HL-60 (cell line): ENCODE data around the gene TRIM62.

ENCODE experiments used
- DNase-seq, 2 experiments: peaks; one replicate each; pipeline ENCODE4 v3.0.0-alpha.2; 2010 to 2020; ENCODE audit warnings: low read depth in 1 of 2, low spot score in 1 of 2
- H3K27ac ChIP-seq: fragments of 250-450 bp; sonication (Bioruptor Pico); replicated peaks from 2 replicates; pipeline ENCODE4 v1.5.1; 2020; ENCODE audit warnings: mild to moderate bottlenecking, moderate library complexity
- H3K27me3 ChIP-seq: fragments of 250-450 bp; sonication (Bioruptor Pico); 2 replicates; pipeline ENCODE4 v1.5.1; 2021; ENCODE audit warnings: mild to moderate bottlenecking, moderate library complexity; ENCODE audit not compliant: insufficient read depth, poor library complexity, severe bottlenecking
- H3K4me3 ChIP-seq: replicated peaks from 2 replicates; pipeline ENCODE4 v1.5.1; 2011; ENCODE audit warnings: mild to moderate bottlenecking, control low read depth, low read length; ENCODE audit not compliant: insufficient read depth
- GABPA ChIP-seq: IDR thresholded peaks from 2 replicates; pipeline ENCODE4 v1.6.1; 2012; ENCODE audit warnings: low read depth
- POLR2AphosphoS5 ChIP-seq: IDR thresholded peaks from 2 replicates; pipeline ENCODE4 v1.6.1; 2012; ENCODE audit warnings: low read depth
- REST ChIP-seq: IDR thresholded peaks from 2 replicates; pipeline ENCODE4 v1.6.1; 2012; ENCODE audit warnings: low read depth; ENCODE audit not compliant: insufficient replicate concordance
- SPI1 ChIP-seq: IDR thresholded peaks from 2 replicates; pipeline ENCODE4 v1.6.1; 2012; ENCODE audit warnings: low read depth, mild to moderate bottlenecking, borderline replicate concordance
- TF ChIP-seq, protein P1 (sequence below): IDR thresholded peaks from one replicate; pipeline ENCODE4 v1.5.1; 2011; ENCODE audit warnings: low read length, control low read depth, inconsistent platforms; ENCODE audit not compliant: insufficient read depth

Gene TRIM62

GRCh38 chr1:33183306-33183705 is 1.5 kb upstream of the TRIM62 start:
- H3K27ac ChIP-seq: no peak overlapping the region
- H3K27me3 ChIP-seq: peaks cover 3% of the 10 kb centered on the region
- TF ChIP-seq REST (no peak), POLR2AphosphoS5 (no peak), SPI1 (no peak), GABPA (no peak)
- TF ChIP-seq, protein P1, sequence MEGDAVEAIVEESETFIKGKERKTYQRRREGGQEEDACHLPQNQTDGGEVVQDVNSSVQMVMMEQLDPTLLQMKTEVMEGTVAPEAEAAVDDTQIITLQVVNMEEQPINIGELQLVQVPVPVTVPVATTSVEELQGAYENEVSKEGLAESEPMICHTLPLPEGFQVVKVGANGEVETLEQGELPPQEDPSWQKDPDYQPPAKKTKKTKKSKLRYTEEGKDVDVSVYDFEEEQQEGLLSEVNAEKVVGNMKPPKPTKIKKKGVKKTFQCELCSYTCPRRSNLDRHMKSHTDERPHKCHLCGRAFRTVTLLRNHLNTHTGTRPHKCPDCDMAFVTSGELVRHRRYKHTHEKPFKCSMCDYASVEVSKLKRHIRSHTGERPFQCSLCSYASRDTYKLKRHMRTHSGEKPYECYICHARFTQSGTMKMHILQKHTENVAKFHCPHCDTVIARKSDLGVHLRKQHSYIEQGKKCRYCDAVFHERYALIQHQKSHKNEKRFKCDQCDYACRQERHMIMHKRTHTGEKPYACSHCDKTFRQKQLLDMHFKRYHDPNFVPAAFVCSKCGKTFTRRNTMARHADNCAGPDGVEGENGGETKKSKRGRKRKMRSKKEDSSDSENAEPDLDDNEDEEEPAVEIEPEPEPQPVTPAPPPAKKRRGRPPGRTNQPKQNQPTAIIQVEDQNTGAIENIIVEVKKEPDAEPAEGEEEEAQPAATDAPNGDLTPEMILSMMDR: no peak
- DNase-seq: no peak
- no peak overlapping the region for H3K4me3 ChIP-seq

DNA sequence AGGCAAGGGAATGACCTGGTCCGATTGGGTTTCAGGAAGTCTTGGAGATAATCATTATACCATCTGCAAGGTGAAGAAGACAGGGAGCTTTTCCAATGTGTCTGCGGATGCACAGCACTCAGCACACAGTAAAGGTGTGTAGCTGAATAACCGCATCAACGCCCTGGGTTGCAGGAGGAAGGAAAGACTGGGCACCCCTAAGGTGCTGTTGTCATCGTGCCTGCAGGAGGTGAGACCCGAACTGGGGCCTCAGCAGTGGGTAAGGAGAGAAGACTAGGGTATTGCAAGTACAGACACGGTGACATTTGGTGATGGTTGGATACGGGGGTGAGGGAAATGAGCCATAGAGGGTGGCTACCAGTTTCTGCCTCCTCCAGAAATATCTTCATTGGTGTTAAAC is 1.1 kb upstream of the TRIM62 start:
- no peak overlapping the region for H3K27ac ChIP-seq
- TF ChIP-seq, protein P1: no peak
- TF ChIP-seq POLR2AphosphoS5: no peak
- no peak for TF ChIP-seq SPI1
- no peak for TF ChIP-seq GABPA
- TF ChIP-seq REST: no peak
- DNase-seq: no peak
- peaks cover 3% of the 10 kb centered on the region for H3K27me3 ChIP-seq
- no peak overlapping the region for H3K4me3 ChIP-seq

- peaks cover 3% of the 10 kb centered on the region for H3K27me3 ChIP-seq
These were observed 578 bp upstream of the TRIM62 start for GRCh38 chr1:33182401-33182841.

More at GRCh38 chr1:33182401-33182841, 578 bp upstream of the TRIM62 start:
- Histone ChIP-seq H3K4me3 (no peak overlapping the region; the same call in 1 of the 2 replicates), H3K27ac (no peak overlapping the region)
- no peak for DNase-seq
- TF ChIP-seq POLR2AphosphoS5 (no peak), SPI1 (no peak), REST (no peak), GABPA (no peak)
- TF ChIP-seq, protein P1: no peak
